Astrocyte (in vitro differentiated cells and primary cell): Measurements from ENCODE around the gene CALY. TPM values are rescaled to one million over a fixed set of nuclear protein-coding genes. Genes with fewer than 3 reads are reported as not detected.

ENCODE experiments used
- DNase-seq: peaks from one replicate; pipeline ENCODE4 v3.0.0-alpha.2; 2010; ENCODE audit warnings: low read depth
- FAIRE-seq: peaks from 2 replicates; lab custom pipeline; 2011; peaks lifted over from hg19 to GRCh38; lab: Jason Lieb, UNC
- H2AFZ ChIP-seq: 2 replicates; pipeline ENCODE4 v1.6.0; 2012; ENCODE audit warnings: low read depth, low read length, inconsistent platforms
- H3K27ac ChIP-seq: 2 replicates; pipeline ENCODE4 v1.5.1; 2011; ENCODE audit warnings: low read depth, low read length, inconsistent platforms
- H3K27me3 ChIP-seq: 2 replicates; pipeline ENCODE4 v1.6.0; 2011; ENCODE audit warnings: low read length, inconsistent platforms; ENCODE audit not compliant: insufficient read depth
- H3K36me3 ChIP-seq: 2 replicates; pipeline ENCODE4 v1.5.1; 2011; ENCODE audit warnings: low read length, inconsistent platforms; ENCODE audit not compliant: insufficient read depth
- H3K4me1 ChIP-seq: 2 replicates; pipeline ENCODE4 v1.5.1; 2011; ENCODE audit warnings: low read length, inconsistent platforms; ENCODE audit not compliant: insufficient read depth
- H3K4me2 ChIP-seq: 2 replicates; pipeline ENCODE4 v1.6.0; 2012; ENCODE audit warnings: low read length, inconsistent platforms
- H3K4me3 ChIP-seq: 2 replicates; pipeline ENCODE4 v1.5.1; 2011; ENCODE audit warnings: low read depth, mild to moderate bottlenecking, low read length, inconsistent platforms; ENCODE audit not compliant: insufficient read depth
- H3K79me2 ChIP-seq: 2 replicates; pipeline ENCODE4 v1.6.0; 2012; ENCODE audit warnings: mild to moderate bottlenecking, low read length, inconsistent platforms; ENCODE audit not compliant: insufficient read depth
- H3K9ac ChIP-seq: 2 replicates; pipeline ENCODE4 v1.6.0; 2012; ENCODE audit warnings: mild to moderate bottlenecking, low read length, inconsistent platforms
- H3K9me3 ChIP-seq: 2 replicates; pipeline ENCODE4 v1.5.1; 2012; ENCODE audit warnings: low read depth, mild to moderate bottlenecking, low read length, inconsistent platforms; ENCODE audit not compliant: insufficient read depth
- H4K20me1 ChIP-seq: 2 replicates; pipeline ENCODE4 v1.6.0; 2012; ENCODE audit warnings: low read length, inconsistent platforms; ENCODE audit not compliant: insufficient read depth
- H3K27ac Mint-ChIP-seq: one replicate; pipeline ENCODE4 v1.8.0; 2021; ENCODE audit warnings: mild to moderate bottlenecking, mixed read lengths; ENCODE audit not compliant: unreplicated experiment
- H3K27me3 Mint-ChIP-seq: one replicate; pipeline ENCODE4 v1.8.0; 2021; ENCODE audit warnings: low read depth, mixed read lengths; ENCODE audit not compliant: unreplicated experiment
- H3K36me3 Mint-ChIP-seq: one replicate; pipeline ENCODE4 v1.8.0; 2021; ENCODE audit warnings: low read depth, mixed read lengths; ENCODE audit not compliant: unreplicated experiment
- H3K4me1 Mint-ChIP-seq: one replicate; pipeline ENCODE4 v1.8.0; 2021; ENCODE audit warnings: low read depth, mixed read lengths; ENCODE audit not compliant: unreplicated experiment
- H3K4me3 Mint-ChIP-seq: one replicate; pipeline ENCODE4 v1.8.0; 2021; ENCODE audit warnings: mild to moderate bottlenecking, moderate library complexity, mixed read lengths; ENCODE audit not compliant: unreplicated experiment
- H3K9me3 Mint-ChIP-seq: one replicate; pipeline ENCODE4 v1.8.0; 2021; ENCODE audit warnings: mild to moderate bottlenecking, mixed read lengths; ENCODE audit not compliant: unreplicated experiment
- CTCF ChIP-seq: IDR thresholded peaks from 2 replicates; pipeline ENCODE4 v1.5.1; 2011; ENCODE audit warnings: low read depth, mild to moderate bottlenecking, inconsistent platforms, low read length, moderate library complexity; ENCODE audit not compliant: insufficient read depth
- EZH2 ChIP-seq: IDR thresholded peaks from 2 replicates; pipeline ENCODE4 v1.6.1; 2012; ENCODE audit warnings: mild to moderate bottlenecking, low read length, inconsistent platforms; ENCODE audit not compliant: insufficient read depth
- total RNA-seq: library from RNA; stranded (reverse); gene quantifications from 2 replicates; pipeline ENCODE4 v1.2.1, GENCODE V29; 2021

The CALY gene
- total RNA-seq, 1 donor from 2014 or later, result 1.1 TPM

GRCh38 chr10:133356549-133357284 lies 20.0 kb upstream of the CALY start:
- no peaks in the 10 kb centered on the region for H3K9me3 Mint-ChIP-seq
- no peak overlapping the region for H3K27ac Mint-ChIP-seq
- Histone ChIP-seq H3K4me3 (peak overlapping the region; percentile 57), H3K9me3 (no peaks in the 10 kb centered on the region), H3K79me2 (peaks cover 5% of the 10 kb centered on the region), H3K27ac (no peak overlapping the region), H3K4me1 (peaks cover 9% of the 10 kb centered on the region), H2AFZ (peak overlapping the region; percentile 87), H3K27me3 (no peaks in the 10 kb centered on the region), H3K36me3 (no peaks in the 10 kb centered on the region), H3K9ac (peak overlapping the region; percentile 73), H3K4me2 (peak overlapping the region; percentile 85), H4K20me1 (peaks cover 7% of the 10 kb centered on the region)
- no peaks in the 10 kb centered on the region for H3K4me1 Mint-ChIP-seq
- no peaks in the 10 kb centered on the region for H3K27me3 Mint-ChIP-seq
- H3K36me3 Mint-ChIP-seq, result no peaks in the 10 kb centered on the region
- H3K4me3 Mint-ChIP-seq, result peak overlapping the region; percentile 78
- TF ChIP-seq CTCF (no peak), EZH2 (no peak)
- FAIRE-seq (no peak), DNase-seq (no peak)

- Histone ChIP-seq H3K27ac (no peak overlapping the region), H3K79me2 (peaks cover 5% of the 10 kb centered on the region), H3K9ac (no peak overlapping the region), H3K4me1 (peaks cover 9% of the 10 kb centered on the region), H3K27me3 (no peaks in the 10 kb centered on the region), H3K36me3 (no peaks in the 10 kb centered on the region), H3K4me2 (peak overlapping the region; percentile 85), H4K20me1 (peaks cover 7% of the 10 kb centered on the region), H3K9me3 (no peaks in the 10 kb centered on the region), H2AFZ (no peak overlapping the region), H3K4me3 (no peak overlapping the region)
- TF ChIP-seq EZH2 (no peak), CTCF (no peak)
- FAIRE-seq (no peak), DNase-seq (no peak)
- Mint-ChIP-seq H3K4me3 (peak overlapping the region; percentile 50), H3K36me3 (no peaks in the 10 kb centered on the region), H3K4me1 (no peaks in the 10 kb centered on the region), H3K9me3 (no peaks in the 10 kb centered on the region), H3K27ac (no peak overlapping the region), H3K27me3 (no peaks in the 10 kb centered on the region)
Measured at GRCh38 chr10:133355991-133356390, 19.3 kb upstream of the CALY start.

- no peaks in the 10 kb centered on the region for H3K27me3 Mint-ChIP-seq
- no peak overlapping the region for H2AFZ ChIP-seq
- H3K79me2 ChIP-seq, result peaks cover 5% of the 10 kb centered on the region
- no peaks in the 10 kb centered on the region for H3K9me3 ChIP-seq
- H3K9me3 Mint-ChIP-seq, result no peaks in the 10 kb centered on the region
- no peak overlapping the region for H3K4me3 Mint-ChIP-seq
- no peaks in the 10 kb centered on the region for H3K27me3 ChIP-seq
- TF ChIP-seq CTCF (no peak), EZH2 (no peak)
- DNase-seq (no peak), FAIRE-seq (no peak)
- H3K4me1 Mint-ChIP-seq, result no peaks in the 10 kb centered on the region
- H3K36me3 ChIP-seq, result no peaks in the 10 kb centered on the region
- H3K27ac Mint-ChIP-seq, result no peak overlapping the region
- no peak overlapping the region for H3K27ac ChIP-seq
- H3K4me2 ChIP-seq, result no peak overlapping the region
- no peak overlapping the region for H3K4me3 ChIP-seq
- H4K20me1 ChIP-seq, result peaks cover 7% of the 10 kb centered on the region
- H3K9ac ChIP-seq, result no peak overlapping the region
- H3K4me1 ChIP-seq, result peaks cover 9% of the 10 kb centered on the region
- H3K36me3 Mint-ChIP-seq, result no peaks in the 10 kb centered on the region
Measured at GRCh38 chr10:133355266-133355665, 18.6 kb upstream of the CALY start.
